HG02642 (cell line): ENCODE measurements around the gene CHL1.

Experiments used
- ATAC-seq: cut with Tn5 transposase; IDR thresholded peaks from one replicate; pipeline ENCODE4 v1.9.1; 2021; ENCODE audit warnings: mild to moderate bottlenecking; ENCODE audit not compliant: unreplicated experiment, poor library complexity

The CHL1 gene

DNA sequence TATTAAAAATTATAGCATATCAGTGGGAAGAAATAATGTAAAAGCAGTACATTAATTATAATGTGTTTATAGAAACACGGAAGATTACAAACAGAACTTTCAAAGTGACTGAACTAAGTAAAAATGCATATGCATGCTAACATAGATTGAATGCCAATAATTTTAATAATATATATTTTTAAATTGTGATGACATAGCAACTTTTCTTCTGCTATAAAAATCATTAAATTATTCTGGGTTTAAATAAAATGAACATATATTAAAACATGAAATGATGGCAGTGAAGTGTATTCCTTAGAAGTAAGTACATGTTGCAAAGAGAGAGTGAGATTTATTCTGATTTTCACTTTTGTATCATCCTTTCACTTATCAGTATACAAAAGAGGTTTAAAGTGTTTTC, 128.9 kb downstream of the CHL1 start:
- ATAC-seq: no peak

- ATAC-seq: no peak
Measured at GRCh38 chr3:330494-331115, 134.0 kb downstream of the CHL1 start.

DNA sequence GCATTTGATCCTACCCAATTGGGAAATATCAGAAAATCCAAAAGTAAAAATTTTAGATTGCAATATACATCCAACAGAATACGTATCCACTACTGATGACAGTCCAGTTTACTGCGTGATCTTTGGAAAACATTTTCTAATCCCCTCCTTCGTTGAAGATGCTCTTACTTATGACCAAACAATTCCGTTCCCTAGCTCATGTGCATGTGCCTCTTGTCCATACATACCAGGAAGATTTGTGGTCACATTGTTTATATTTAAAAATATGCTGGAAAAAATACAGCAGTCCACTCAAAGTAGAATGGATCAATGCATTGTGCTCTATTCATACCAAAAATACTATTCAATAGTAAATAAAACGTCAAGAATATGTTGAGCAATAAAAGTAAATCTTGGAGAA, 135.3 kb downstream of the CHL1 start:
- no peak for ATAC-seq

DNA sequence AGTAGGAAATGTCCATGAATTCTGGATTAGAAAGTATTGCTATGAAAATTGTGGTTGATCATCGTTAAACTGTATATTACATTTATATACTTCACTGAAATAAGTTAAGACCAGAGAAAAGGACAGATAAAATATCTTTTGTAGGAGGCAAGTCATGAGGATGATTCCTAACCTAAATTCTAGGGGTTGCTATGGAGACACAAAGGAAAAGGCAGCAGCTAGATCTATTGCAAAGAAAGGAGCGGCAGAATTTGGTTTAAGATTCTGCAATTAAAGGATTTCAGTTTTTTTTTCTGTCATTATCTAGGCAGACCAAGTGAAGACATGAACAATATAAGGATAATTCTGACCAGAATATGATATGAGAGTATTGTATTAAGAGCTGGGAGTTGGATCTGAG, 136.1 kb downstream of the CHL1 start:
- no peak for ATAC-seq

- no peak for ATAC-seq
Measured at GRCh38 chr3:335240-335639, 138.7 kb downstream of the CHL1 start.

DNA sequence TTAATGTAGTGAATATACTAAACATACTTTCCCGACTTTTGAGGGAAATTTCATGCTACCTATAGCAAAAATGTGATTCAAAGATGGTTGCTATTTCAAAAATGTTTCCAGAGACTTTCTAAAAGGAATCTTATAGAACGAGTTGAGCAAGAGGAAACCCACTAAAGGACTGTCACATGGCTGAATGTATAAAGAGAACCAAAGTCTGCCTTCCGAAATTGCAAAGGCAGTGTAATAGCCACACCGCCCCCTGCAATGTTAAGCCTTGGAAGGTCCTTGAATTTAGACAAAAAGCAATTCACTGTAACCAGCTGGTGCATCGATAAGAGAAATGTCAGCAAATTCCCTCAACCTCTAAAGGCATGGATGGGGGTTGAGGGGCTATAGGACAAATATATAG, 142.8 kb downstream of the CHL1 start:
- no peak for ATAC-seq

DNA sequence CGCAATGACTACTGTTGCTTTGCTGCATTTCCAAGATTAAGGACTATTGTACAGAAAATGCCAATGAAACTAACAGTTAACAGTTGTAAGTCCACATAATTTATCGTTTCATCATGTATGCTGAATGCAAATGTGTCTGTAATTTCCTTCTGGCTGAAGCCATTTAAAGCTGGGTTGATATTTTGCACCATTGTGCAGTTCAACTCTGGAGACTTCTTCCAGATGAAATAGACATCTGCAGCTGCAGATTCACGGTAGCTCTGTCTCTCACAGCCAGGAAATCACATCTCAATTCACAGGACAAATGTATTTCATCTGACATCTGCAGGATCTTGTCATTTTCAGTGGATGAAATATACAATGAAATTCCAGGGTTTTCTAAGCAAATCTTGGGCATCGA, 145.4 kb downstream of the CHL1 start:
- no peak for ATAC-seq

DNA sequence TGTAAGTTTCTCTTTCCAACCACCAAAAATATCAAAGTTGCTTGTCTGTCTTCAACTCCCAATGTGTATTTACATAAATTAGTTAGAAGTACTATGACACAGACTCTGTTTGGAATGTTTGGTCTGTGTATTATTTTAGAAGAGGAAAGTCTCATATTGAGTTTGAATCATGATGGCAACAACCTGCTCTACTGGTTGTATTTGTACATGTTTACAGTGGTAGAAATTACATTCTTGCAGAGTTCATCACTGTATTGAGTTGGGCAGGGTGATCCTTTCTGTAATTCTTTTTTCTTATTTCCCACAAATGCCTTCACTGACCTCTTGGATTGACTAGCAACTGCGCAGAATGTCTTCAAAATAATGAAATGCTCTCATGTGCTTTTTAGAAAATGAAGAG, 149.6 kb downstream of the CHL1 start:
- no peak for ATAC-seq

DNA sequence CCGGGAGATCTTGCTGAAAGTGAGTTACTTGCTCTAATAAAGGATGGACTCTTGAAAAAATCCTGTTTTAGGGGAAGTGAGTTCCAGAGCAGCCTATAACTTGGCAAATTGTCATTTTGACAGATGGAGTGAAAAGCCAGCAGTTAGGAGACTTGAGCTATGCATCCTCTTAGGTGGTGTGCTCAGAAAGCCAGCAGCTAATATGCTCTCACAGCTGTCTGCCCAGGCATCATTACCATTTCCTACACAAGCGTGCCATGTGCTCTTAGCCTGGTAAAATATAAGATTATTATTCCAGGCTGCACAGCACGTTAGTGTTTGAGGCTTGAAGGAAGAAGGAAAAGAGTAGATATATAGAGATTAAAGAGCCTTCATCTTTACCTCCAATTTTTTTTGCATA, 151.0 kb downstream of the CHL1 start:
- ATAC-seq: no peak

DNA sequence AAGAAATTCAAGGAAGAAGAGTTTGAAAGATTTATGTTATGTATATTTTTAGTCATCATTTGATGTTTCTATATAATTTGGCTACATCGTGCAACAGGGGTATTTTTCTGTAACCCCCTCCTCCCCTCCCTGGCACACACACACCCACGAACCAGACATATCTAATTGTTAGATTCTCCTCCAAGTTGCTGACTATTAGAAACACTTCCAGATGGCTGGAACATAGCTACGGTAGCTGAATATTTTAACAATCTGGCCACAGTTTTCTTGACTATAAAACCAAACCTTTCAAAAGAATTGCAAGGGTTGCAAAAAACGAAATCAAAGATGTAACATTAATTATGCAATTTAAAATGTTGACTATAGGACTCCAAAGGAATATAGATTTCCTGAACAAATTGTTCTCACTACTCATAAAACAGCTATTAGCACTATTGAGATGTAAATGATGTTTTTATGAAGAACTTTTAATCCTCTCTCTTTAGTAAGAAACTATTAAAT, 154.4 kb downstream of the CHL1 start:
- no peak for ATAC-seq

GRCh38 chr3:352599-352998, 156.0 kb downstream of the CHL1 start:
- ATAC-seq: no peak

DNA sequence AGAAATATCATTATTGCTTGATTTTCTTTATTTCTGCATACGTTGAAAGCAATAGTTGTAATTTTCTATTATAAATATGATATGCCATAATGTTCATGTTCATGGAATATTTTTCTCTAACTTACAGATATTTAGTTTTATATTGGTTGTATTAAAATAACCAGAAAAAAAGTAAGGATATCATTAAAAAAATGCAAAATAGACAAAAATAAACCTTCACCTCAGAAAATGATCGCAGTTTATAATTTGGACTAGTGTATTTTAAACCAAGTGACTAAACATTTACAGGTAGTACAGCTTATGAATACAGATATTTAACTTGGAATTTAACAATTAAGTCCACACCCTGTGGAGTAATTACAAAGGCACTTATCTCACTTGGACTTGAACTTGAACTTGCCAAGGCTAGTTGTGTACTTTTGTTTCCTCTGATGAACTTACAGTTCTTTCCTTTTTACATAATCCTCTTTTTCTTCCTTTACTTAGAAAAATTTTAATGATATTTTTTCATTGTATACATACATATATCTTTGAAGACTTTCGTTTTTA, 156.7 kb downstream of the CHL1 start:
- no peak for ATAC-seq

DNA sequence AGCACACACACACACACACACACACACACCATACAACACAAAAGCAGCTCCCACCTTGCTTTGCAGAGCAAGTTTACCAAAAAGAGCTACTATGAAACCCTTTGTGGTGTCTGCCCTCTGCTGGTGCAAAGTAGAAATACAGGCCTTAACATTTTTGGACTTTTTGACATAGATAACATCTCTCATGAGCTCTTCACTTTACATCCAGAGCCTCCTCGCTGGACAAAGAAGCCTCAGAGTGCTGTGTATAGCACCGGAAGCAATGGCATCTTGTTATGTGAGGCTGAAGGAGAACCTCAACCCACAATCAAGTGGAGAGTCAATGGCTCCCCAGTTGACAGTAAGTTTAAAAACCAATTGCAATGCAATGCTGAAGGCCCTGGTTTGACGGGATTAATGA, 157.9 kb downstream of the CHL1 start:
- ATAC-seq: peak; percentile 79

GRCh38 chr3:355622-356021, 159.1 kb downstream of the CHL1 start:
- no peak for ATAC-seq

- no peak for ATAC-seq
Measured at GRCh38 chr3:356952-357351, 160.4 kb downstream of the CHL1 start.

DNA sequence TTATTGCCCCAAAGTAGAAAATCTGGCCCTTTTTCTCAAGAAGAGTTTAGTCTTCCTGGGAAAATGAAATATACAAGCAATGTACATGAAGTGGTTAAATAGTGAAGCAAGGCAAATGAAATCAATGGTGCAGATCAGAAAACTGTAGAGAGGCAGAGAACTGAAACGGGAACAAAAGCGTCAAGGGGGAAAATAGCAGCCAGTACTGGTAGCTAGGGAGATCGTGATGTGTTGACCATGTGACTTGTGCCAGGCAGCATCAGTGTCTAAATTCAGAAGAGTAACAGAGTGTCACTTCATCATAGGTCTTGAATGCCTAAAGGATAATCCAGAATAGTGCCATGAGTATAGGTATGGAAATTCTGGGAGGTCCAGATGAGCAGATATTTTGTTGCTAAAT, 163.1 kb downstream of the CHL1 start:
- peak; percentile 83 for ATAC-seq

GRCh38 chr3:362681-363338, 166.2 kb downstream of the CHL1 start:
- no peak for ATAC-seq

- no peak for ATAC-seq
Measured at GRCh38 chr3:364287-364686, 167.7 kb downstream of the CHL1 start.

- ATAC-seq: peak; percentile 75
Measured at GRCh38 chr3:365268-365667, 168.7 kb downstream of the CHL1 start.

- peak; percentile 63 for ATAC-seq
Measured at GRCh38 chr3:366253-366652, 169.7 kb downstream of the CHL1 start.

DNA sequence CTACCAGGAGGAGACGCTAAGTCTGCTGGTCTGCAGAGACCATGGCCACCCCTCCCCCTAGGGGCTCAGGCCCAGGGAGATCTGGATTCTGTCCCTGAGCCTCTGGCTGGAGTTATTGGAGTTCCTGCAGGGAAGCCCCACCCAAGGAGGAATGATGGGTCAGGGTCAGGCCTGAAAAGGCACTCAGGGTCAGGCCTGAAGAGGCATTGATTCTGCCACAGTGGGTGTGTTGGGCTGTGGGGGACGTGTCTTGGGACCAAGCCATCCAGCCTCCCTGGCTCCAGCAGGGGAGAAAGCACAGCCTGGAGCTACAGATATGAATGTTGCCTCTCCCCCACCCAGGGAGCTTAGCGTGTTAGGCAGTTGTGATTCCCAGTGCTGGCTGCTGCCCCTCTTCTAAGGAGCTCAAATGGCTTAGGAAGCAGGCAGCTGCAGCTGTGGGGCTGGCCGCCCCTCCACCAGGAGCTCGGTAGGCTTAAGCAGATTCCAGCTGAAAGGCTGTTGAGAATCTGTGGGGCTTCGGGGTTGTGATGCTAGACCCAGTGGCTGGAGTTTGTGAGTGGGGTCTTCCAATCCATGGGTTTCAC, 176.7 kb downstream of the CHL1 start:
- no peak for ATAC-seq

GRCh38 chr3:374459-374858, 177.9 kb downstream of the CHL1 start:
- ATAC-seq: no peak
